IMR-90 (cell line): ENCODE results near the gene WBP2. TPM values are rescaled to one million over a fixed set of nuclear protein-coding genes. Genes with fewer than 3 reads are reported as not detected.

Experiments
- ATAC-seq: fragments of 200-7000 bp; cut with Tn5 transposase; 2 replicates; pipeline ENCODE4 v1.9.1; 2020; ENCODE audit warnings: low read depth, mild to moderate bottlenecking, moderate library complexity
- BruUV-seq: library from RNA; stranded (reverse); fragments of 400-500 nt; replicated peaks from 2 replicates; lab custom pipeline; 2021; lab: Mats Ljungman, UMichigan
- CTCF ChIA-PET: fragments of 300-600 bp; formaldehyde crosslinking; extraction: SDS; loops from one replicate; lab custom pipeline; 2021; ENCODE audit warnings: antibody characterized with exemption; lab: Yijun Ruan, JAX
- POLR2A ChIA-PET: fragments of 300-600 bp; sonication (Branson Sonifier 250); formaldehyde crosslinking; loops from one replicate; lab custom pipeline; 2022; ENCODE audit warnings: antibody characterized with exemption; ENCODE audit not compliant: unreplicated experiment; lab: Charles Lee
- DNase-seq: peaks from one replicate; pipeline ENCODE4 v3.0.0; 2013
- H2AFZ ChIP-seq: replicated peaks from 2 replicates; pipeline ENCODE3; 2013; ENCODE audit warnings: low read length, mild to moderate bottlenecking; ENCODE audit not compliant: poor library complexity
- H2AK5ac ChIP-seq: 2 replicates; pipeline ENCODE4 v1.6.1; 2013; ENCODE audit warnings: low read depth, low read length, inconsistent platforms
- H2AK9ac ChIP-seq: replicated peaks from 2 replicates; pipeline ENCODE3; 2013; ENCODE audit warnings: mild to moderate bottlenecking, low read depth, low read length, moderate library complexity; ENCODE audit not compliant: poor library complexity
- H2BK120ac ChIP-seq: 2 replicates; pipeline ENCODE4 v1.6.1; 2013; ENCODE audit warnings: low read depth, low read length, inconsistent platforms
- H2BK15ac ChIP-seq: 3 replicates; pipeline ENCODE4 v1.6.1; 2013; ENCODE audit warnings: low read depth, low read length, inconsistent platforms
- H2BK20ac ChIP-seq: 2 replicates; pipeline ENCODE4 v1.6.1; 2013; ENCODE audit warnings: low read depth, mild to moderate bottlenecking, inconsistent platforms, low read length, moderate library complexity
- H2BK5ac ChIP-seq: 2 replicates; pipeline ENCODE4 v1.6.1; 2013; ENCODE audit warnings: mild to moderate bottlenecking, low read depth, low read length, inconsistent platforms; ENCODE audit not compliant: poor library complexity, severe bottlenecking
- H3K14ac ChIP-seq: replicated peaks from 2 replicates; pipeline ENCODE4 v1.6.1; 2013; ENCODE audit warnings: low read depth, low read length, inconsistent platforms
- H3K18ac ChIP-seq: 2 replicates; pipeline ENCODE4 v1.6.1; 2013; ENCODE audit warnings: low read depth, low read length, control low read depth
- H3K23ac ChIP-seq: 2 replicates; pipeline ENCODE4 v1.6.1; 2013; ENCODE audit warnings: low read depth, low read length, inconsistent platforms
- H3K27ac ChIP-seq: 2 replicates; pipeline ENCODE4 v1.5.1; 2013; ENCODE audit warnings: mild to moderate bottlenecking, control low read depth, low read length; ENCODE audit not compliant: insufficient read depth
- H3K27me3 ChIP-seq: 2 replicates; pipeline ENCODE4 v1.6.1; 2013; ENCODE audit warnings: low read length; ENCODE audit not compliant: control insufficient read depth, insufficient read depth
- H3K36me3 ChIP-seq: 2 replicates; pipeline ENCODE4 v1.6.1; 2013; ENCODE audit warnings: low read length, mixed read lengths; ENCODE audit not compliant: control insufficient read depth, insufficient read depth
- H3K4ac ChIP-seq: 2 replicates; pipeline ENCODE4 v1.6.1; 2013; ENCODE audit warnings: low read depth, low read length, inconsistent platforms
- H3K4me1 ChIP-seq: 2 replicates; pipeline ENCODE4 v1.6.1; 2013; ENCODE audit warnings: low read length, mixed read lengths; ENCODE audit not compliant: control insufficient read depth, insufficient read depth
- H3K4me2 ChIP-seq: 2 replicates; pipeline ENCODE4 v1.6.1; 2013; ENCODE audit warnings: low read depth, mild to moderate bottlenecking, control low read depth, low read length, moderate library complexity
- H3K4me3 ChIP-seq: 2 replicates; pipeline ENCODE4 v1.5.1; 2013; ENCODE audit warnings: low read depth, mild to moderate bottlenecking, control low read depth, low read length, moderate library complexity; ENCODE audit not compliant: insufficient read depth
- H3K56ac ChIP-seq: 2 replicates; pipeline ENCODE4 v1.6.1; 2013; ENCODE audit warnings: low read length, inconsistent platforms; ENCODE audit not compliant: insufficient read depth; ENCODE audit errors: extremely low read depth
- H3K79me1 ChIP-seq, 2 experiments: 2 replicates each; pipeline ENCODE4 v1.6.1; 2013; ENCODE audit warnings: low read length in 2 of 2, inconsistent platforms in 1 of 2, low read depth in 1 of 2
- H3K9ac ChIP-seq: 2 replicates; pipeline ENCODE4 v1.6.1; 2013; ENCODE audit warnings: low read depth, low read length, control low read depth
- H3K9me1 ChIP-seq: 2 replicates; pipeline ENCODE4 v1.6.1; 2013; ENCODE audit warnings: low read length, inconsistent platforms; ENCODE audit not compliant: insufficient read depth
- H3K9me3 ChIP-seq: 2 replicates; pipeline ENCODE4 v1.6.1; 2013; ENCODE audit warnings: low read length; ENCODE audit not compliant: control insufficient read depth, insufficient read depth
- H4K20me1 ChIP-seq: 2 replicates; pipeline ENCODE4 v1.6.1; 2013; ENCODE audit warnings: low read length, inconsistent platforms; ENCODE audit not compliant: insufficient read depth
- H4K5ac ChIP-seq: 2 replicates; pipeline ENCODE4 v1.6.1; 2013; ENCODE audit warnings: mild to moderate bottlenecking, low read depth, low read length, control low read depth
- H4K8ac ChIP-seq, 2 experiments: 2 replicates each; pipeline ENCODE4 v1.6.1; 2013; ENCODE audit warnings: low read depth in 2 of 2, low read length in 2 of 2, control low read depth in 1 of 2, inconsistent platforms in 1 of 2
- H4K91ac ChIP-seq: 2 replicates; pipeline ENCODE4 v1.6.1; 2013; ENCODE audit warnings: low read depth, low read length, inconsistent platforms; ENCODE audit not compliant: insufficient read depth
- BHLHE40 ChIP-seq: fragments of 150-350 bp; IDR thresholded peaks from 2 replicates; pipeline ENCODE4 v1.6.1; 2016; ENCODE audit warnings: mild to moderate bottlenecking, low read depth, low read length
- MAZ ChIP-seq: IDR thresholded peaks from 2 replicates; pipeline ENCODE4 v1.6.1; 2012; ENCODE audit warnings: low read depth, mild to moderate bottlenecking, low read length, improper control_type of control experiment, moderate library complexity, borderline replicate concordance
- SMC3 ChIP-seq: fragments of 150-350 bp; IDR thresholded peaks from 2 replicates; pipeline ENCODE4 v1.6.1; 2016; ENCODE audit warnings: low read depth, mild to moderate bottlenecking, antibody characterized with exemption, low read length, moderate library complexity
- WGBS, 2 experiments: methylation state at CpG; one replicate each; pipeline versions ENCODE4 v1.1.5 to v1.1.7; 2013; ENCODE audit warnings: missing lambda C conversion rate in 2 of 2; ENCODE audit not compliant: insufficient read length in 1 of 2; ENCODE audit errors: extremely low coverage in 2 of 2; 5-methylcytosine and 5-hydroxymethylcytosine counted together
- dilution Hi-C: fragments of 300-500 bp; cut with HindIII; formaldehyde crosslinking; loops from one replicate; pipeline ENCODE4 v1.14.3; 2018; ENCODE audit warnings: low sequenced_read_pairs; ENCODE audit not compliant: unreplicated experiment
- in situ Hi-C: fragments of 300-500 bp; cut with MboI; formaldehyde crosslinking; loops from 3 replicates; pipeline ENCODE4 v1.14.3; 2019; ENCODE audit warnings: low sequenced_read_pairs, inconsistent platforms, mixed read lengths
- intact Hi-C: fragments of 100-400 bp; cut with micrococcal nuclease; formaldehyde crosslinking; loops from 2 replicates; pipeline ENCODE4 v1.10.0; 2022
- polyA plus RNA-seq, 3 experiments: library from polyadenylated mRNA; depleted of rRNA; stranded (reverse); fragments of >200 nt; gene quantifications; 2 replicates each; pipeline ENCODE4 v1.2.3, GENCODE V29; 2012; ENCODE audit warnings: low replicate concordance in 1 of 3
- total RNA-seq: library from RNA; depleted of rRNA; stranded (reverse); fragments of >200 nt; gene quantifications from 2 replicates; pipeline ENCODE4 v1.2.3, GENCODE V29; 2012

Gene WBP2
- total and polyA plus RNA-seq, 2 of the 4 experiments (the other 2 are of a cell fraction), result 9.0 to 35.5 TPM

DNA sequence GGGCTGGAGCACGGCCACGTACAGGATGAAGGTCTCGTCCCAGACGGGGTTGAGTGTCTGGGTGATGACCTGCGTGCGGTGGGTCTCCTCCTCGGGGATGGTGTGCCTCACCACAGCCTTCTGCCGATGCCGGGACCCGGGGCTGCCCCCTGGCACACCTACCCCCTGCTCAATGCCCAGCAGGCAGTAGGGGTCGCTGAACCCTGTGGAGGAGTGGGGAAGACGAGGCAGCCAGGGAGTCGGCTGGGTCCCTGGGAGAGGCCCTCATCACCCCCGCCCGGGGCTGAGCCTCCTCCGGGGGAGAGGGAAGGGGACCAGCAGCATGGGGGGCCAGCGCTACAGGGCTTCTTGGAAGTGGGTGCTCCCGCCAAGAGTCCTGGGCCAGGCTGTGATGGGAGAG, 12.7 kb downstream of the WBP2 start:
- CTCF ChIA-PET, result no interaction called here
- intact Hi-C loops, result no loop called here

More for the DNA sequence above, 12.7 kb downstream of the WBP2 start:
- peaks cover 17% of the 10 kb centered on the region; the same call in 1 of the 2 replicates for H3K36me3 ChIP-seq
- H4K8ac ChIP-seq, result no peak overlapping the region
- 80% methylated on average over 2 of the region's 18 CpGs; no CpG with 5 or more reads in 1 of the 2 experiments for WGBS, 2 experiments
- DNase-seq (no peak), ATAC-seq (no peak)
- H3K4me3 ChIP-seq, result no peak overlapping the region
- no peak overlapping the region for H4K91ac ChIP-seq
- no peak overlapping the region for H4K5ac ChIP-seq
- no peak overlapping the region for H2BK20ac ChIP-seq
- H3K27me3 ChIP-seq, result no peaks in the 10 kb centered on the region
- no peak overlapping the region for H3K23ac ChIP-seq
- BruUV-seq, result no TSS peak
- no peak overlapping the region for H3K56ac ChIP-seq
- POLR2A ChIA-PET, result no interaction called here
- peaks cover 6% of the 10 kb centered on the region for H3K4me1 ChIP-seq
- no peak overlapping the region for H2AK9ac ChIP-seq
- H2AFZ ChIP-seq, result no peak overlapping the region
- dilution Hi-C loops (no loop called here), in situ Hi-C loops (no loop called here)
- H3K27ac ChIP-seq, result no peak overlapping the region
- H2BK120ac ChIP-seq, result no peak overlapping the region
- H3K9ac ChIP-seq, result no peak overlapping the region
- H3K18ac ChIP-seq, result no peak overlapping the region
- TF ChIP-seq SMC3, result no peak
- TF ChIP-seq BHLHE40, result no peak
- no peak for TF ChIP-seq MAZ
- no peak overlapping the region for H3K4ac ChIP-seq
- H4K20me1 ChIP-seq, result no peaks in the 10 kb centered on the region
- H2AK5ac ChIP-seq, result no peak overlapping the region
- no peaks in the 10 kb centered on the region for H3K9me3 ChIP-seq
- 0 out of 4 replicates have a peak, but pooled peaks cover 0 to 2% of the 10 kb centered on the region in 2 experiments for H3K79me1 ChIP-seq
- H3K4me2 ChIP-seq, result no peak overlapping the region
- no peak overlapping the region for H2BK5ac ChIP-seq
- H2BK15ac ChIP-seq, result no peak overlapping the region
- 0 out of 2 replicates have a peak, but pooled peaks cover 4% of the 10 kb centered on the region for H3K9me1 ChIP-seq
- no peak overlapping the region for H3K14ac ChIP-seq
